Thoracic aorta (tissue), 2 donors: ENCODE data around the gene TP53I13. TPM values are rescaled to one million over a fixed set of nuclear protein-coding genes. Genes with fewer than 3 reads are reported as not detected.

Experiments
- ATAC-seq: fragments of 150-250 bp; one replicate; pipeline ENCODE4 v1.8.0; 2017; ENCODE audit warnings: low read depth; ENCODE audit not compliant: insufficient number of reproducible peaks, low FRiP score
- DNase-seq: peaks from one replicate; pipeline ENCODE4 v3.0.0-alpha.2; 2020; ENCODE audit warnings: low spot score
- H3K27ac ChIP-seq, 2 donors: fragments of 200-600 bp; sonication (generic); 1 replicate in 1 of 2; 2 replicates in 1 of 2; pipeline ENCODE4 v1.5.1; 2016; ENCODE audit warnings: mild to moderate bottlenecking in 2 of 2, moderate library complexity in 2 of 2
- H3K27me3 ChIP-seq: fragments of 200-600 bp; sonication (generic); replicated peaks from 2 replicates; pipeline ENCODE4 v1.6.0; 2016; ENCODE audit warnings: mild to moderate bottlenecking; ENCODE audit not compliant: insufficient read depth
- H3K36me3 ChIP-seq: fragments of 200-600 bp; sonication (generic); one replicate; pipeline ENCODE4 v1.5.1; 2016
- H3K4me1 ChIP-seq, 2 donors: fragments of 200-600 bp; sonication (generic); 1 replicate in 1 of 2; 2 replicates in 1 of 2; pipeline versions ENCODE4 v1.5.1 to v1.6.0; 2016; ENCODE audit warnings: low read depth in 2 of 2, mild to moderate bottlenecking in 1 of 2; ENCODE audit not compliant: control insufficient read depth in 1 of 2
- H3K4me3 ChIP-seq: fragments of 200-600 bp; sonication (generic); 2 replicates; pipeline ENCODE4 v1.5.1; 2016; ENCODE audit warnings: mild to moderate bottlenecking
- H3K9me3 ChIP-seq: fragments of 200-600 bp; sonication (generic); 2 replicates; pipeline ENCODE4 v1.5.1; 2016
- total RNA-seq, 2 donors: library from RNA; depleted of rRNA; stranded (reverse); fragments of >200 nt; gene quantifications; one replicate each; pipeline versions ENCODE4 v1.1.0 to v1.2.3, GENCODE V29; 2016
- TF ChIP-seq, protein P1 (sequence below): fragments of 200-600 bp; sonication (generic); IDR thresholded peaks from one replicate; pipeline ENCODE4 v1.5.1; 2019; ENCODE audit warnings: antibody characterized with exemption

Gene TP53I13
- total RNA-seq, 2 donors from 2014 or later, result 54.4 to 92.6 TPM

DNA sequence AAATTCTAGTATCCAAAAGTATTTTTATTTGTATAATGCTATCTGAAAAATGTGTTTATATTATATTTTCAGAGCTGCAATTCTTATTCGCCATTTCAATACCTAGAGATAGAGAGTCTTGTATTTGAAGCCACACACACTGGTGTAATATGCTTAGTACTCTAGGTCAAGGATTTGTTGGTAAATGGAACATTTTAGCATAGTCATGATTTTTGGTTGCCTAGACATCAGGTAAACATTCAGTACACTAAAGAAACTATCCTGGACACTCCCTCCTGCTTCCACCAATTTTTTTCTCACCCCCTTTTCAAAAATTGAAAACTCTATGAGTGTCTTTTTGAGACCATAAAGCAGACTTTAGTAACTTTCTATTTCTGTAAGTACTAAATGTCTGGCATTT, 22.4 kb upstream of the TP53I13 start:
- DNase-seq (no peak), ATAC-seq (no peak)
- no peaks in the 10 kb centered on the region for H3K9me3 ChIP-seq
- H3K4me3 ChIP-seq, result no peak overlapping the region
- H3K27ac ChIP-seq, result no peak overlapping the region
- TF ChIP-seq, protein P1, sequence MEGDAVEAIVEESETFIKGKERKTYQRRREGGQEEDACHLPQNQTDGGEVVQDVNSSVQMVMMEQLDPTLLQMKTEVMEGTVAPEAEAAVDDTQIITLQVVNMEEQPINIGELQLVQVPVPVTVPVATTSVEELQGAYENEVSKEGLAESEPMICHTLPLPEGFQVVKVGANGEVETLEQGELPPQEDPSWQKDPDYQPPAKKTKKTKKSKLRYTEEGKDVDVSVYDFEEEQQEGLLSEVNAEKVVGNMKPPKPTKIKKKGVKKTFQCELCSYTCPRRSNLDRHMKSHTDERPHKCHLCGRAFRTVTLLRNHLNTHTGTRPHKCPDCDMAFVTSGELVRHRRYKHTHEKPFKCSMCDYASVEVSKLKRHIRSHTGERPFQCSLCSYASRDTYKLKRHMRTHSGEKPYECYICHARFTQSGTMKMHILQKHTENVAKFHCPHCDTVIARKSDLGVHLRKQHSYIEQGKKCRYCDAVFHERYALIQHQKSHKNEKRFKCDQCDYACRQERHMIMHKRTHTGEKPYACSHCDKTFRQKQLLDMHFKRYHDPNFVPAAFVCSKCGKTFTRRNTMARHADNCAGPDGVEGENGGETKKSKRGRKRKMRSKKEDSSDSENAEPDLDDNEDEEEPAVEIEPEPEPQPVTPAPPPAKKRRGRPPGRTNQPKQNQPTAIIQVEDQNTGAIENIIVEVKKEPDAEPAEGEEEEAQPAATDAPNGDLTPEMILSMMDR, result no peak
- no peaks in the 10 kb centered on the region for H3K27me3 ChIP-seq
- no peaks in the 10 kb centered on the region for H3K4me1 ChIP-seq
- peaks cover 14% of the 10 kb centered on the region for H3K36me3 ChIP-seq

DNA sequence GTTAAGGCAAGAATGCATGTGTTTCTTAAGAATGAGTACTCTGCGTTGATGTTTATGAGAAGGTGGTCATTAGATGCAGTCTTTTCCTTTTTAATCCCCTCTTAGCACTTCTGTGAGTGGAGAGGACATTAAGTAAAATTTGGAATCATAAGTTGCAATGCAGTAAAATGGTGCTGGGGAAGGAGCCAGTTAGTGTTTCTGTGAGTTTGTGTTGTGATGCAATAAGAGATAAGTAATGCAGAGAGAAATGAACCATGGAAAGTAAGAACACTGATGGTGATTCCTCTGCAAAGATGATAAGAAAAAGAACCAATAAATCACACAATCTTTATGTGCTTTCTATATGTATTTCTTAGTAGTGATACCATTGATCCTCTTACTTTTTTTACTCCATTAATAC, 21.7 kb upstream of the TP53I13 start:
- TF ChIP-seq, protein P1, result no peak
- ATAC-seq, result no peak

DNA sequence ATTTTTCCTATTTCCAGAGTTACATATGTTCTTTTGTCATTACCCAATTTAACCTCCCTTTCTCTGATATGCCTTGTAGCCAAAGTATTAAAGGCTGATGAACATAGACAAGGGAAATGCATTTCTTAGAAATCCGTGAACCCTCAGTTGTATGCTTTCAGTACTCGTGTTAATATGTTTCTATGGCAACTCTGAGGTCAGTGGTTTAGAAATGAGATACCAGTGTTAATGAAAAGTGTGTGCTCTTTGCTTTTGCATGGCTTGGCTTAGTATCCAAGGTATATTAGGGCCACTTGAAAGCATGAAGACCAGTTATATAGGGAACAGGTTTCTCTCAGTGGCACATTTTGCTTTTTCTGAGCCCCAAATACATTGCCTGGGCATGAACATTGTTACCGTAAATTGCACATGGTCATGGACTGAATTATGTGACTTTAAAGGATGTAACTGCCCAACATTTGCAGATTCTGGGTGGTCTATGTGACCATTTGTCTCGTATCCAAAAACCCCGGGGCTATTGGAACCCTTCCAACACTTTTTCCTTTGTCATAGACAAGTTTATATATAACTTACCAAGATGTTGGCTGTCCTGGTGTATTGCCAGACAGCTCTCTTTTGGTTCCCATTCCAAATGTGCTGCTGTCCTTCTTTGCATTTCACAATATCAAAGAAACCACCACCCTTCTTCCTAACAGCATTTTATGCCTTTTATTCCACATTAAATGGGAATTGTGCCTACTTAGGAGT, 19.2 kb upstream of the TP53I13 start:
- TF ChIP-seq, protein P1, result no peak
- Histone ChIP-seq H3K4me1 (no peaks in the 10 kb centered on the region), H3K27ac (no peak overlapping the region), H3K9me3 (no peaks in the 10 kb centered on the region), H3K4me3 (no peak overlapping the region), H3K36me3 (no peaks in the 10 kb centered on the region), H3K27me3 (no peaks in the 10 kb centered on the region)
- DNase-seq (no peak), ATAC-seq (no peak)

More for the DNA sequence above, 21.7 kb upstream of the TP53I13 start:
- no peak overlapping the region for H3K27ac ChIP-seq
- H3K27me3 ChIP-seq, result no peaks in the 10 kb centered on the region
- no peak overlapping the region for H3K4me3 ChIP-seq
- H3K36me3 ChIP-seq, result peaks cover 14% of the 10 kb centered on the region
- DNase-seq, result no peak
- no peaks in the 10 kb centered on the region for H3K4me1 ChIP-seq
- H3K9me3 ChIP-seq, result no peaks in the 10 kb centered on the region

DNA sequence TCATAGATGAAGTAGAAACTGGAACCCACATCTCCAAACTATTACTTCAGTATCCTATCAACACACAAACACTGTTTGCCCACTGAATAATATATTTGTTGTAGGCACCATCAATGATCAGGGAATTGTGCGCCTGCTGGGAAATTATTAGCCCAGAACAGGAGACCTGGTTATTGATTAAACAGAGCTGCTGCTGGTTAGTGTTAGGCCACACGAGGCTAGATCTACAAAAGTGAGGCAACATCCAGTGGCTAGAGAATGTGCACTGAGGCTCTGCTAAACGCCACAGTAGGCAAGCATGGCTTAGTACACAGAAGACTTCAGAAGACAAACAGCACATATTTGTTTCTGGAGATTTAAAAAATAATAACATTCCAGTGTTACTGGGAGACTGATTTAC, 12.7 kb upstream of the TP53I13 start:
- Histone ChIP-seq H3K4me3 (no peak overlapping the region), H3K4me1 (no peaks in the 10 kb centered on the region), H3K27me3 (no peaks in the 10 kb centered on the region), H3K36me3 (no peaks in the 10 kb centered on the region), H3K9me3 (no peaks in the 10 kb centered on the region), H3K27ac (no peak overlapping the region)
- TF ChIP-seq, protein P1, result no peak
- ATAC-seq, result no peak
- no peak for DNase-seq

DNA sequence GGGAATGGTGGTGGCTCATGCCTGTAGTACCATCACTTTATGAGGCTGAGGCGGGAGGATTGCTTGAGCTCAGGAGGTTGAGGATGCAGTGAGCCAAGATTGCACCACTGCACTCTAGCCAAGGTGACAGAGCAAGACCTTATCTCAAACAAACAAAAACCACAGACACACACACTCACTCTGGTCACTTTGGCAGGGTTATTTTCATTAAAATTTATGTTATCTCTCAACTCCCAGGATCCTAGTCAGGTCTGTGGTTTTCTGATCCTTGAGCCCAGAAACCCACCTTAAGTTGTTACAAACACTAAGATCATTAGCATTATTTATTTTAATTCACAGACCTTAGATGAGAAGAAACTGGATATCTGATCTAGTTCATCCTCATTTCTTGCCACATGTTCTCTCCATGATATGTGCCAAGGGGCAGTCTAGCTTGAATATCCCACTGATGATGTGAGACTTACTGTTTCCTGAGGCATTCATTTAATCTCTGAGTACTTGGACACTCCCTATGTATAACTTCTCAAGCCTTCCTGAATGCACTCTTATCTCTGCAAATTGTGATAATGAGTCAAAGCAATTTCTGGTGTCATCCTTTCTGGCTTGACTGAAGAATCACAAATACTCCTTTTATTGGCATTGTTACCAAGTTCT, 11.3 kb upstream of the TP53I13 start:
- H3K27ac ChIP-seq, result no peak overlapping the region
- no peaks in the 10 kb centered on the region for H3K27me3 ChIP-seq
- H3K4me3 ChIP-seq, result no peak overlapping the region
- DNase-seq (no peak), ATAC-seq (no peak)
- H3K36me3 ChIP-seq, result no peaks in the 10 kb centered on the region
- TF ChIP-seq, protein P1, result no peak
- no peaks in the 10 kb centered on the region for H3K9me3 ChIP-seq
- no peaks in the 10 kb centered on the region for H3K4me1 ChIP-seq
